ENCODE results near the gene AGBL3. TPM values are rescaled to one million over a fixed set of nuclear protein-coding genes. Genes with fewer than 3 reads are reported as not detected.

AGBL3 gene
- total and polyA plus RNA-seq, 8 donors: 0.91 to 4.4 (median 2.7) TPM

- Histone ChIP-seq H3K27ac (no peak overlapping the region), H3K4me3 (no peak overlapping the region), H3K9me3 (no peaks in the 10 kb centered on the region), H3K4me1 (no peaks in the 10 kb centered on the region), H3K36me3 (no peaks in the 10 kb centered on the region), H3K27me3 (no peaks in the 10 kb centered on the region)
- TF ChIP-seq CTCF (IDR thresholded peaks at IDR 0.05): no peak
- FAIRE-seq (no peak), DNase-seq (no peak), ATAC-seq (no peak)
- WGBS, 2 donors: 0% methylated on average over 1 of the region's 1 CpG
- intact Hi-C loops (cut with DNase I): no loop called here
Measured at GRCh38 chr7:135083005-135083404, 96.7 kb downstream of the AGBL3 start.

- DNase-seq (no peak), FAIRE-seq (no peak), ATAC-seq (no peak)
- Histone ChIP-seq H3K4me1 (no peaks in the 10 kb centered on the region), H3K27ac (no peak overlapping the region), H3K9me3 (no peaks in the 10 kb centered on the region), H3K36me3 (no peaks in the 10 kb centered on the region), H3K27me3 (no peaks in the 10 kb centered on the region), H3K4me3 (no peak overlapping the region)
- TF ChIP-seq CTCF (IDR thresholded peaks at IDR 0.05): no peak
- 100% methylated on average over 1 of the region's 1 CpG for WGBS, 2 donors
- intact Hi-C loops (cut with DNase I): no loop called here
Measured at GRCh38 chr7:135088566-135088965, 102.3 kb downstream of the AGBL3 start.

GRCh38 chr7:135091717-135092116 is 105.4 kb downstream of the AGBL3 start:
- DNase-seq (no peak), FAIRE-seq (no peak), ATAC-seq (no peak)
- Histone ChIP-seq H3K36me3 (no peaks in the 10 kb centered on the region), H3K9me3 (no peaks in the 10 kb centered on the region), H3K27me3 (no peaks in the 10 kb centered on the region), H3K27ac (no peak overlapping the region), H3K4me3 (no peak overlapping the region), H3K4me1 (no peaks in the 10 kb centered on the region)
- WGBS, 2 donors: 96% methylated on average over 1 of the region's 1 CpG
- no peak for TF ChIP-seq CTCF (IDR thresholded peaks at IDR 0.05)
- intact Hi-C loops (cut with DNase I): no loop called here

- Histone ChIP-seq H3K27ac (no peak overlapping the region), H3K27me3 (no peaks in the 10 kb centered on the region), H3K4me3 (no peak overlapping the region), H3K9me3 (no peaks in the 10 kb centered on the region), H3K36me3 (no peaks in the 10 kb centered on the region), H3K4me1 (peaks cover 0 to 8% (median 0%) of the 10 kb centered on the region in 3 donors)
- FAIRE-seq (no peak), DNase-seq (no peak), ATAC-seq (no peak)
- WGBS, 2 donors: 84 to 89% methylated on average over 2 of the region's 2 CpGs
- intact Hi-C loops (cut with DNase I): no loop called here
- no peak for TF ChIP-seq CTCF (IDR thresholded peaks at IDR 0.05)
Measured at GRCh38 chr7:135094472-135095237, 108.3 kb downstream of the AGBL3 start.

- WGBS, 2 donors: 81 to 86% methylated on average over 1 of the region's 1 CpG
- ATAC-seq (no peak), DNase-seq (no peak), FAIRE-seq (no peak)
- no peak overlapping the region for H3K27ac ChIP-seq
- intact Hi-C loops (cut with DNase I): no loop called here
- no peaks in the 10 kb centered on the region for H3K27me3 ChIP-seq
- H3K36me3 ChIP-seq: no peaks in the 10 kb centered on the region
- H3K4me1 ChIP-seq: peaks cover 0 to 8% (median 0%) of the 10 kb centered on the region in 3 donors
- no peak overlapping the region for H3K4me3 ChIP-seq
- TF ChIP-seq CTCF (IDR thresholded peaks at IDR 0.05): no peak
- H3K9me3 ChIP-seq: no peaks in the 10 kb centered on the region
Measured at GRCh38 chr7:135095450-135095849, 109.1 kb downstream of the AGBL3 start.

All from pancreas (tissue), 10 donors.